HS-27A (cell line): ENCODE results near the gene PPP1CA.
"Not testable (repeated sequence)": the region's sequence is repeated elsewhere in the genome, so short reads cannot be mapped to it uniquely, and the experiment has no call there.

Experiments
- DNase-seq: peaks from one replicate; pipeline ENCODE4 v3.0.0-alpha.2; 2012; ENCODE audit warnings: low read depth, missing footprints

The PPP1CA gene

DNA sequence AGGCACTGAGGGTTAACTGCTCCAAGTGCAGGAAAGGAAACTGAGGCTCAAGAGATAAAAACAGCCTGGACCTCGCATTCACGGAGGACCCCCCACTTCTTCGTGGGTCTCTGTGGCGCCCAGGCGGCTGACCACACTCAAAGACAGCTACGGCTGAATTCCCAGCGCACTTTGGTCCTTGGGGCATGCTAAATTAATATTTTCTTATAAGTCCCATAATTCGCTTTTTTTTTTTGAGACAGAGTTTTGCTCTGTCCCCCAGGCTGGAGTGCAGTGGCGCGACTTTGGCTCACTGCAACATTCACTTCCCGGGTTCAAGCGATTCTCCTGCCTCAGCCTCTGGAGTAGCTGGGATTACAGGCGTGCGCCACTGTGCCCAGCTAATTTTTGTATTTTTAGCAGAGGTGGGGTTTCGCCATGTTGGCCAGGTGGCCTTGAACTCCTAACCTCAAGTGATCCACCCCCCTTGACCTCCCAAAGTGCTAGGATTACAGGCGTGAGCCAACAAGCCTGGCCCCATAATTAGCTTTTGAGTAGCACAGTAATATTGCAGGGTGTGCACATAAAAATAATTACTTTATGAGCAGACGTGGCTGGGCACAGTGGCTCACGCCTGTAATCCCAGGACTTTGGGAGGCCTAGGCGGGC, 658 bp upstream of the PPP1CA start:
- DNase-seq, result not testable (repeated sequence)

DNA sequence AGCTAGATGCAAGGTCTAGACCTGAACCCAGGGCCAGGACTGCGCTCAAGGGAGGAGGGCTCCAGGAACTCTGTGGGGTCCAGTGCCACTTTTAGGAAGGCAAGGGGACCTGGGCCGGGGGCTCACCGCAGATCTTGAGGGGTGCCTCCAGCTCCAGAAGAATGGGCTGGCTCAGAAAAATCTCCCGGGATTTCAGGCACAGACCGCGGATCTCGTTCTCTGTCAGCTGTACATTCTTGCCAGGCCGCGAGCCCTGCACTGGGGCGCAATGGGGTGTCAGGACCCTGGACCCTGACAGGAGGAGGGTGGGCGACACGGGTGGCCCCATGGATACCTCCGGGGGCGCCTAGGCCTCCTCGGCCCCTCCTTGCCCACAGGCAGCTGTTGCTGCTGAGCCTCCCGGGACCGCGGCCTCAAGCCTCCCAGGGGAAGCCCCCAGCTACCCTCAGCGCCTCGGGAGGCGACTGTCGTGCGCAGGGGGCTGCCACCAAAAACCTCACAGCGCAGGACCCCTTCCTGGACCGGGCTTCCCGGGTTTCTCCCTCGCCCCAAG, 640 bp downstream of the PPP1CA start:
- no peak for DNase-seq

DNA sequence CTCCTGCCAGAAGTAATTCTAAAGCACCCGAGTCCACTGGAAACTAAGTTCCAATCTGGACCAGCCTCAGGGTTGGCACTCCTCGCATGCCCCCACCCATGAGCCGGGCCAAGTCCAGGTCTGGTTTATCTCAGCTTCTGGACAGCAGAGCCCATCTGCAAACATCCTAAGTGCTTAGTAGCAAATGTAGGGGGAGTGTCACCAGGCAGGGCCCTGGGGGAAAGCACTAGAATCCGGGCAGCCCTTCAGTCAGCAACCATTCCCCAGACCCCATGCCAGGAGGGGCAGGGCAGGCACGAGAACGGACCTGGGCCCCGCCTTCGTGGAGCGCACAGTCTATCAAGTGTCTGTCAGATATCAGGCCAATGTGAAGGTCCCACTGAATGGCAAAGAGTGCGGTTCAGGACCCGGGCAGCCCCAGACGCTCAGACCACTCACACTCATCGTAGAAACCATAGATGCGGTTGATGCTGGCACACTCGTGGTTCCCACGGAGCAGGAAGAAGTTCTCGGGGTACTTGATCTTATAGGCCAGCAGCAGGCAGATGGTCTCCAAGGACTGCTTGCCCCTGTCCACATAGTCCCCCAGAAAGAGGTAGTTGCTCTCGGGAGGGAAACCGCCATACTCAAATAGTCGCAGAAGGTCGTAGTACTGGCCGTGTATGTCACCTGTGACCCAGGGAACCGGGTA, 1.3 kb downstream of the PPP1CA start:
- DNase-seq, result no peak

DNA sequence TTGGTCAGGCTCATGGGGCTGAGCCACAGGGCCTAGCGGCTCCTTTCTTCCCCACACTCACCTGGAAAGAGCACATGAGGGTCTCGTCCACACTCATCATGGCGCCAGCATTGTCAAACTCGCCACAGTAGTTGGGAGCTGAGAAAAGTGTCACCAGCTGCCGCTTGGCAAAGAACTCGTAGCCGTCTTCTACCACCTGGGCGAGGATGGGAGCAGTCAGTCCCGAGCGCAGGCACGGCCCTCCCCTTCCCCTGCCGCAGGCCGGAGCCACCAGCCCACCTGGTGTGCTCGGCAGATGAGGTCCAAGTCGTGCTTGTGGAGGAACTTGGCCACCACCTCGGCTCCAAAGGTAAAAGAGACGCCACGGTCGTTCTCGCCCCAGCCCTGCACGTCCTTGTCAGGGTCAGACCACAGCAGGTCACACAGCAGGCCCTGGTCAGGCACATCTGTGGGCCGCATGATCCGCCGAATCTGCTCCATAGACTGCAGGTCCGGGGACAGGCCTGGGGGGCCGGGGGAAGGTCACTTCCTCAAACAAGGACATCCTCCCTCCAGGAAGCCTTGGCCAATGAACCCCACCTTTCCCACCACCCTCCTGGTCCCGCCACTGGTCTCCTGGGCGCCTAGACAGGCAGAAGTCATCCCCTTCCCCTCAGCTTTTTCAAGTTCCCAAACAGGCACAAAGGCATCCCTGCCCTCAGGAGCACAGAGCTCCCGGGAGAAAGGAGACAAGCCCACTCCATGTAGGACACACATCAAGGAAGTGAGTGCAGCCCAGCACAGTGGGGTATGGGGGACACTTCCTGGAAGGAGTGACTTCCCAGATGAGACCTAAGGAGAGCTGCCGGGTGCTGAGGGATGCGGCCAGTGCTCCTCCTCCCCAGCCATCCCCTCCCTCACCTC, 2.7 kb downstream of the PPP1CA start:
- no peak for DNase-seq

DNA sequence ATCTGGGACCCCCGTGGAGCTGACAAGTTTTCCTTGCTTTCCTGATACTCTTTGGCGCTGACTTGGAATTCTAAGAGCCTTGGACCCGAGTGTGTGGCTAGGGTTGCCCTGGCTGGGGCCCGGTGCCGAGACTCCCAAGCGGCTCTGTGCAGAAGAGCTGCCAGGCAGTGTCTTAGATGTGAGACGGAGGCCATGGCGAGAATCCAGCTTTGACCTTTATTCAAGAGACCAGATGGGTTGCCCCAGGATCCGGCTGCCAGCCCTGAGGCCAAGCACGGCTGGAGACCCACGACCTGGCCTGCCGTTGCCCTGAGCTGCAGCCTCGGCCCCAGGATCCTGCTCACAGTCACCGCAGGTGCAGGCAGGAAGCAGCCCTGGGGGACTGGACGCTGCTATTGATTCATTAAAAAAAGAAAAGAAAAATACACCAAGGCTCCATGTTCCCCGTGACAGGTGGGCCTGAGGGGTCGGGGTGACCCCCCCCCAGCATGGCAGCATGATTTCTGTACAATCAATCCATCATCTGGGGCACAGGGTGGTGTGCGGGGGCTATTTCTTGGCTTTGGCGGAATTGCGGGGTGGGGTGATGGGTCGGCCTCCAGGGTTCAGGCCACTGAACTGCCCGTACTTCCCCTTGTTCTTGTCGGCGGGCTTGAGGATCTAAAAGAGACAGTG, 3.5 kb downstream of the PPP1CA start:
- no peak for DNase-seq

DNA sequence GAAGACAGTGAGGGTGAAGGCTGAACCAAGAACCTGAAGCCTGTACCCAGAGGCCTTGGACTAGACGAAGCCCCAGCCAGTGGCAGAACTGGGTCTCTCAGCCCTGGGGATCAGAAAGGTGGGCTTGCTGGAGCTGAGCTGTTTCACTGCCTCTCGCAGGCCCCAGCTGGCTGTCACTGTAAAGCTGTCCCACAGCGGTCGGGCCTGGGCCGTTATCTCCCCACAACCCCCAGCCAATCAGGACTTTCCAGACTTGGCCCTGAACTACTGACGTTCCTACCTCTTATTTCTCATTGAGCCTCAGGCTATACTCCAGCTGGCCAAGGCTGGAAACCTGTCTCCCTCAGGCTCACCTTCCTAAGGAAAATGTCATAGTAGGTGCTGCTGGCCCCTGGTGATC, 4.1 kb downstream of the PPP1CA start:
- no peak for DNase-seq

DNA sequence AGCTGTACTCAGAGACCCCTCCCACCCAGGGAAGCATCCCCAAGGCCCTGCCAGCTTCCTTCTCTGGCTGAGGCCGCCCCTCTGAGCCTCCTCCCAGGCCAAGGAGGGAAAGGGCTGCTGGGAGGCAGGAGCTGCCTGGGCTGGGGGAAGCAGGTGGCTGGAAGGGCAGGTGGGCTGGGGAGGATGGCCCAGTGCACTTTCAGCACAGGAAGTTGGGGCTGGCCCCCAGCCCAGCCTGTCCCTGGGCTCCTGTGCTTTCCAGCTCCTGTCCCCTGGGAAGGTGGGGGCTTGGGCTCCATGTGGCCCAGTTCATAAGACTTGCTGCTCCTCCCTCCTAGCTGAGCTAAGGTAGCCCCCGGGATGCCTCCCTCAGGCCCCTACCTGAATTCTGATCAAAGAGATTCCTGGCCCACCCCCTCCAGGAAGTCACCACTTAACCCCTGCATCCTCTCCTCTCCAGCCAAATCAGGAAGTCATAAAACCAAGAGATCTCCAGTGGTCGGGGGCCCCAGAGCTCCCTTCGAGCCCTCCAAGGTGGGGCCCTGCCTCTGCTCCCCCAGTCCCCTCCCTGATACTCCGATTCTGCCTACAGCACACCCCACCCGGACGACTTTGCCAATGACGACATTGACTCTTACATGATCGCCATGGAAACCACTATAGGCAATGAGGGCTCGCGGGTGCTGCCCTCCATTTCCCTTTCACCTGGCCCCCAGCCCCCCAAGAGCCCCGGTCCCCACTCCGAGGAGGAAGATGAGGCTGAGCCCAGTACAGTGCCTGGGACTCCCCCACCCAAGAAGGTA, 4.9 kb downstream of the PPP1CA start:
- DNase-seq, result no peak

DNA sequence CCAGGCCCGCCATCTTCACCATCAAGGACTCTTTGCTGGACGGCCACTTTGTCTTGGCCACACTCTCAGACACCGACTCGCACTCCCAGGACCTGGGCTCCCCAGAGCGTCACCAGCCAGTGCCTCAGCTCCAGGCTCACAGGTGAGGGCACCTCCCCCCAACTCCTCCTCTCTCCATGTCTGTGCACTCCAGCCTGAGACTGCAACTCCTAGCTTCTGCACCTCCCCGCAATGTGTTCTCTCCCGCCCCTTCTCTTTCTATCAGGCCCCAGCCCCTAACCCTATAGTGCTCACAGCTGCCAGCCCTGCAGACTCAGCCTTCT, 5.4 kb downstream of the PPP1CA start:
- no peak for DNase-seq

DNA sequence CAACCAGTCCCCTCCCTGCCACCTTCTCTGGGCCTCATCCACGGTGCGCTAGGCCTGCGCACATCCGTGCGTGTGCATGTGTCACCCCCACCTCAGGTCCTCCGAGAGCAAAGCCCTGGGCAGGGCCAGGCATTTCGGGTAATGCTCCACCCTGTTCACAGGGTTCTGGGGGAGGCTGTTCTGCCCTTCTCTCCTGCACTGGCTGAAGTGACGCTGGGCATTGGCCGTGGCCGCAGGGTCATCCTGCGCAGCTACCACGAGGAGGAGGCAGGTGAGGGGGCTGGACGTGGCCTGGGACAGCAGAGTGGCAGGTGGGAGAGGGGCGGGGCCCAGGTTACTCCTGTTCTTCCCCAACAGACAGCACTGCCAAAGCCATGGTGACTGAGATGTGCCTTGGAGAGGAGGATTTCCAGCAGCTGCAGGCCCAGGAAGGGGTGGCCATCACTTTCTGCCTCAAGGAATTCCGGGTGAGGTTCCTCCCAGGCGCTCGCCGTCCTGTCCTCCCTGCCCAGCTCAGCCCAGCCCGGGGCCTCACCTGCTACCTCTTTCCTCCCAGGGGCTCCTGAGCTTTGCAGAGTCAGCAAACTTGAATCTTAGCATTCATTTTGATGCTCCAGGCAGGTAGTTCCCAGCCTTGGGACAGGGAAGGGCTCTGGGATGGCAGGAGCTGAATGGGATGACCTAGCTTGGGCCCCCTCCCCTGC, 6.0 kb downstream of the PPP1CA start:
- DNase-seq, result no peak

DNA sequence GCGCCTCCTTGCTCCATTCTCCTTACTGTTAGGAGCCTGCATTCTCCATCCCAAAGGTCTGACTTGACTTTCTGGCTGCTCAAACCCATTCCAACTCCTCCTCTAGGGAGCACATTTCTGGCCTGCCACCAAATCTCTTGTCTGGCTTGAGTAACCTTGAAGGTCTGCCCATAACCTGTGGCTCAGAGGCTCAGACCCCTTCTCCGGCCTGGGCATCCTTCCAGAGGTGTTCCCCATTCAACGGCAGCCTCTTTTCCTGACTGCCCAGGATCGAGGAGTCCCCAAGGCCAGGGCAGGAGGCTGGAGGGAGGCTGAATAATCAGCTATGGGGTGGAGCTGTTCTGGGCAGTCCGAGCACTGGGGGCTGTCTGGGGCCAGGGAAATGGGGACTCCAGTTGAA, 7.7 kb downstream of the PPP1CA start:
- DNase-seq, result no peak

DNA sequence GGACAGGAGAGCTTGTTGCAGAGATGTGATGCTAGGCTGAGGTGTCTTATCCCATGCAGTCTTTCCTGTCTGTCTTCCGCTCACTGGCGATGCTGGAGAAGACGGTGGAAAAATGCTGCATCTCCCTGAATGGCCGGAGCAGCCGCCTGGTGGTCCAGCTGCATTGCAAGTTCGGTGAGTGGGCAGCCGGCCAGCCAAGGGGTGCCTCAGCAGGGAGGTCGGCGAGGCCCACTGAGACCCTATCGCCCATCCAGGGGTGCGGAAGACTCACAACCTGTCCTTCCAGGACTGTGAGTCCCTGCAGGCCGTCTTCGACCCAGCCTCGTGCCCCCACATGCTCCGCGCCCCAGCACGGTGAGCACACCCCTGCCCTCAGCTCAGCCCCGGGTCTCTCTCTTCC, 8.2 kb downstream of the PPP1CA start:
- DNase-seq, result no peak

DNA sequence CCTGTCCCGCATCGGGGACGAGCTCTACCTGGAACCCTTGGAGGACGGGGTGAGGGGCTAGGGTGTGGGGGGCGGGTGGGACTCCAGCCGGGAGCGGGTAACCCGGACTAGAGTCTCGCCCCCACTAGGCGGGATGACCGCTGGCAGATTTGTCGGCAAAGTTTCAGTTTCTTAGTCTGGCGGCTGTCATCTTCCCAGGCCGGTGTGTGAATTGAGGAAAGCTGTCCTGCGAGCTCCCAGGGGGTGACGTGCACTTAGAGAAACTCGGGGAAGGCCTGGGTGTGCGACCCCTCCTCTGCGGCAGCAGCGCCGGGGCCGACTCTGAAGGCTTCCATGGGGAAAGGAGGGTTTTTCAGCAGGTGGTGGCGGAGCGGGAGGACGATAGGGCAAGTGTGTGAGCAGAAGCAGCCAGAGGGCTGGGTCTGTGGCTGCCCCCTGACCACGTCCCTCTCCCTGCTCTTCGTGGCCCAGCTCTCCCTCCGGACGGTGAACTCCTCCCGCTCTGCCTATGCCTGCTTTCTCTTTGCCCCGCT, 9.4 kb downstream of the PPP1CA start:
- DNase-seq, result no peak

DNA sequence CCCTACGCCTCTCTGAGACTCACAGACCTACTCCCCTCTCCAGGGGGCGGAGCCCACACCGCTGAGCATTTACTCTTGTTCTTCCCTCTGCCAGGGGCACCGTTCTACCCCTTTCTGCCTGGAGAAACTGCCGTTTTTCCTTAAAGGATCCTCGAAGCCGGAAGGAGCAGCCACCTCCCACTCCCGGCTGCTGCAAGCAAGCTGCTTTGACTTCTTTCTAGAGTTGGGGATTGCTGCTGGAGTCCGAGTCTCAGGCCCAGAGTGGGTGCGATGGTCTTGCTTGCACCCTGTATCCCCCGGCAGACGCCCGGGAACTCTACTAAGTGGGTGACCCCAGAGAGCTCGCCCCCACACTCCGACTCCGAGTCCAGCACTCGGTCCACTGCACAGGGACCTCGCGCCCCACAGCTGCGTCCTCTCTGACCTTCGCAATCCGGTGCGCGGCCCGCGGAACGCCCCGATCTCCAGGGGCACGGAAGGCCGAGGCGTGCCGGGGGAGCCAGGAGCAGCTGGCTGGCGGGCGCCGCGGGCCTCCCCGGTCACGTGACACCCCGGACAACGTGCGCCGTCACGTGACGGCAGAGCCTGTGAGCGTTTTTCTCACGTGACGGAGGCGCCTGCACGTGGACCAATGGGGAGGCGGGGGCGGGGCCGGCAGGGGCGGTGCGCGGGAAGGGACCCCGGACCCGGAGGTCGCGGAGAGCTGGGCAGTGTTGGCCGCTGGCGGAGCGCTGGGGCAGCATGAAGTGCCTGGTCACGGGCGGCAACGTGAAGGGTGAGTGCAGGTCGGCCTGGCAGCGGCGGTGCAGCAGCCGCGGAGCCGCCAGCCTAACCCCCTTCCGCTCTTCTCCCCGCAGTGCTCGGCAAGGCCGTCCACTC, 10.1 kb downstream of the PPP1CA start, which contains the start of gene RAD9A:
Gene RAD9A, plus strand, starts transcription at position 683 of the 879 bp plus-strand sequence. Its CDS starts 59 bp downstream, at position 742.
- DNase-seq, result peak; percentile 89

DNA sequence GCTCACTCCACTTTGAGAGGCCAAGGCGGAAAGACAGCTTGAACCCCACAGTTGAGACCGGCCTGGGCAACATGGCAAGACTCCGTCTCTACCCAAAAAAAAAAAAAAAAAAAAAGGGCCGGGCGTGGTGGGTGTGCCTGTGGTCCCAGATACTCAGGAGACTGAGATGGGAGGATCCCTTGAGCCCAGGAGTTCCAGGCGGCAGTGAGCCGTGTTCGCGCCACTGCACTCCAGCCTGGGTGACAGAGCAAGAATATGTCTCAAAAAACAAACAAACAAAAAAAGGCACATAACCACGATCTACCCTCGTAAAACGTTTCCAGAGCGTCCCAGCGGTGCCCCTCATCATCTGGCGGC, 10.7 kb downstream of the PPP1CA start:
- no peak for DNase-seq

DNA sequence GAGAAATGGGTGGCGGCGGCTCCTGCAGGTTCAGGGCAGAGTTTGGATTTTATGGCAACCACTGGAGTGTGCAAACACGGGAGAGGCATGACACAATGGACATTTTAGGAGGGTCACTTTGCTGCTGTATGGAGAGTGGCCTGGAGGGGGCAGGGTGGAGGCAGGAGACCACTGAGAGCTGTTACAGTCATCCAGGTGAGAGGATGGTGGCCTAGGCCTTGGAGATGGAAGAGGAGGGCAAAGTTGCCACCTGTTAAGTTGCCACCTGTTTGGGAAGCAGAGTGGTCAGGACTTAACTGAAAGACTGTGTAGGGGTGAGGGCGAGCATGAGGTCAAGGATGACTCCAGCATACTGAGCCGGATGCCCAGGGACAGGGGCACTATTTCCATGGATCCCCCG, 12.2 kb downstream of the PPP1CA start:
- no peak for DNase-seq

DNA sequence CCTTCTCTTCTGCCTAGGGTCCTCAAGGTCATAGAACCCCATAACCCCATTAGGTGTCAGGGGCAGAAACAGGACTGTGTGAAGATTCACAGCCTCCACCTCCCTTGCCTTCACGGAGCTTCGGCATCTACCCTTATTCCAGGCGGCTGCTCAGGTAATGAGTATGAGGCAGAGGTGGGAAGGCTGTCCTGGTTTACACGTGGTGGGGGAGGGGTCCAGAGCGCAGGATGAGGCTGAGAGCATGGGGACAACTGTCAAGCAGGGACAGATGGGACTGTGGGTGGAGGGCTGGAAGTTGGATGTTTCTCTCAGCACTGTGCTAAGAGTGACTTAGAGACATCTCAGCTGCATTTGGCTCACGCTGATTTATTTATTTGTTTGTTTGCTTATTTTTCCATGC, 14.1 kb downstream of the PPP1CA start:
- DNase-seq, result no peak

DNA sequence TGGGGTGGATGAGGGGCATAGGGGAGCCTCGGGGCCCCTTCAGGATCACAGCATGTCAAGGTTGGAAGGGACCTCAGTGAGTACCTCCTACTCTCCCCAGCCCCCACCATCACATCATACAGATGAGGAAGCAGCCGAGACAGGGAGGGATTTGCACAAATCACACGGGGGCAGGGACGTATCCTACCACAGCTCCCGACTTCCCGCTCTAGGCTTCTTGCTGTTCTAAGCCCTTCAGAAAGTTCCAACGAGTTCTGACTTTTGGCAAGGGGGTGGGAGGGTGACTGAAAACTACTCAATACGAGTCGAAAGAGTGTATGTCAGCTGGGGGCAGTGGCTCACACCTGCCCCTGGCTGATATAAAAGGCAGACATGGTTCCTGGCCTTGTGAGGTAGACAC, 14.6 kb downstream of the PPP1CA start:
- no peak for DNase-seq

DNA sequence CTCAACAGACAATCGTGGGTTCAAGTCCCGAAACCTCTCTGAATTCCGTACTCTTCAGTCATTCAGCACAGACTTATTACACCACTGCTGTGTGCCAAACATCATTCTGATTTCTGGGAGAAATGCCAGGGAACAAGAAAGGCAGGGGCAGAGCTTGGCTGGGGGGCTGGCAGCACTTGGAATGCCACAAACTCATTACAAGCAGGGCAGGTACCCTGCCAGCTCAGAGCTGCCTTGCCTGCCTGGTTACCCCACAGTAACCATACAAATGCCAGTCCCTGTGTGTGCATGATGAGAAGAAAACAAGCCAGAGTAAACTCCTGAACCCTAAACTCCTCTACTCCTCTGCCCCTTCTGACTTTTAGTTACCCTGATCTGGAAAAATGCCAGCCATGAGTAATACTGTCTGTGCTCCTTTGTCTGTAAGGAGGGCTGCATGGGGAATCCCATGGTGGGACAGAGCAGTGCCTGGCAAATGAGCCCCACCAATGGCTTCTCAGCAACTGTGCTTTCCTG, 16.7 kb downstream of the PPP1CA start:
- DNase-seq, result no peak
